PFSK-1 (cell line): ENCODE data around the gene MLPH.

Experiments used
- POLR2AphosphoS5 ChIP-seq: IDR thresholded peaks from 2 replicates; pipeline ENCODE4 v1.6.1; 2012; ENCODE audit warnings: low read depth, mild to moderate bottlenecking, control low read depth, low read length, moderate library complexity
- SIN3A ChIP-seq: IDR thresholded peaks from 2 replicates; pipeline ENCODE4 v1.6.1; 2012; ENCODE audit warnings: mild to moderate bottlenecking, low read length, moderate library complexity, borderline replicate concordance; ENCODE audit not compliant: insufficient read depth
- TAF1 ChIP-seq: IDR thresholded peaks from 2 replicates; pipeline ENCODE4 v1.6.1; 2012; ENCODE audit warnings: low read length, control low read depth, borderline replicate concordance; ENCODE audit not compliant: insufficient read depth
- TF ChIP-seq, protein P1 (sequence below), 2 experiments: IDR thresholded peaks; 2 replicates each; pipeline versions ENCODE4 v1.6.1 to v1.8.0; 2011 to 2012; ENCODE audit warnings: low read depth in 2 of 2, low read length in 2 of 2, control low read depth in 1 of 2, inconsistent platforms in 1 of 2, mild to moderate bottlenecking in 1 of 2, moderate library complexity in 1 of 2; ENCODE audit not compliant: insufficient read depth in 1 of 2

- TF ChIP-seq, protein P1, sequence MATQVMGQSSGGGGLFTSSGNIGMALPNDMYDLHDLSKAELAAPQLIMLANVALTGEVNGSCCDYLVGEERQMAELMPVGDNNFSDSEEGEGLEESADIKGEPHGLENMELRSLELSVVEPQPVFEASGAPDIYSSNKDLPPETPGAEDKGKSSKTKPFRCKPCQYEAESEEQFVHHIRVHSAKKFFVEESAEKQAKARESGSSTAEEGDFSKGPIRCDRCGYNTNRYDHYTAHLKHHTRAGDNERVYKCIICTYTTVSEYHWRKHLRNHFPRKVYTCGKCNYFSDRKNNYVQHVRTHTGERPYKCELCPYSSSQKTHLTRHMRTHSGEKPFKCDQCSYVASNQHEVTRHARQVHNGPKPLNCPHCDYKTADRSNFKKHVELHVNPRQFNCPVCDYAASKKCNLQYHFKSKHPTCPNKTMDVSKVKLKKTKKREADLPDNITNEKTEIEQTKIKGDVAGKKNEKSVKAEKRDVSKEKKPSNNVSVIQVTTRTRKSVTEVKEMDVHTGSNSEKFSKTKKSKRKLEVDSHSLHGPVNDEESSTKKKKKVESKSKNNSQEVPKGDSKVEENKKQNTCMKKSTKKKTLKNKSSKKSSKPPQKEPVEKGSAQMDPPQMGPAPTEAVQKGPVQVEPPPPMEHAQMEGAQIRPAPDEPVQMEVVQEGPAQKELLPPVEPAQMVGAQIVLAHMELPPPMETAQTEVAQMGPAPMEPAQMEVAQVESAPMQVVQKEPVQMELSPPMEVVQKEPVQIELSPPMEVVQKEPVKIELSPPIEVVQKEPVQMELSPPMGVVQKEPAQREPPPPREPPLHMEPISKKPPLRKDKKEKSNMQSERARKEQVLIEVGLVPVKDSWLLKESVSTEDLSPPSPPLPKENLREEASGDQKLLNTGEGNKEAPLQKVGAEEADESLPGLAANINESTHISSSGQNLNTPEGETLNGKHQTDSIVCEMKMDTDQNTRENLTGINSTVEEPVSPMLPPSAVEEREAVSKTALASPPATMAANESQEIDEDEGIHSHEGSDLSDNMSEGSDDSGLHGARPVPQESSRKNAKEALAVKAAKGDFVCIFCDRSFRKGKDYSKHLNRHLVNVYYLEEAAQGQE (IDR thresholded peaks at IDR 0.05; ENCODE audit: insufficient read depth in 1 of 2, low read depth in 2 of 2, low read length in 2 of 2): no peak
- TF ChIP-seq POLR2AphosphoS5 (no peak), SIN3A (no peak), TAF1 (no peak)
Measured at GRCh38 chr2:237600205-237600846, 113.3 kb downstream of the MLPH start.
